ENCODE results near the gene AVL9.
"Not testable (repeated sequence)": the region's sequence is repeated elsewhere in the genome, so short reads cannot be mapped to it uniquely, and the experiment has no call there.

Gene AVL9

DNA sequence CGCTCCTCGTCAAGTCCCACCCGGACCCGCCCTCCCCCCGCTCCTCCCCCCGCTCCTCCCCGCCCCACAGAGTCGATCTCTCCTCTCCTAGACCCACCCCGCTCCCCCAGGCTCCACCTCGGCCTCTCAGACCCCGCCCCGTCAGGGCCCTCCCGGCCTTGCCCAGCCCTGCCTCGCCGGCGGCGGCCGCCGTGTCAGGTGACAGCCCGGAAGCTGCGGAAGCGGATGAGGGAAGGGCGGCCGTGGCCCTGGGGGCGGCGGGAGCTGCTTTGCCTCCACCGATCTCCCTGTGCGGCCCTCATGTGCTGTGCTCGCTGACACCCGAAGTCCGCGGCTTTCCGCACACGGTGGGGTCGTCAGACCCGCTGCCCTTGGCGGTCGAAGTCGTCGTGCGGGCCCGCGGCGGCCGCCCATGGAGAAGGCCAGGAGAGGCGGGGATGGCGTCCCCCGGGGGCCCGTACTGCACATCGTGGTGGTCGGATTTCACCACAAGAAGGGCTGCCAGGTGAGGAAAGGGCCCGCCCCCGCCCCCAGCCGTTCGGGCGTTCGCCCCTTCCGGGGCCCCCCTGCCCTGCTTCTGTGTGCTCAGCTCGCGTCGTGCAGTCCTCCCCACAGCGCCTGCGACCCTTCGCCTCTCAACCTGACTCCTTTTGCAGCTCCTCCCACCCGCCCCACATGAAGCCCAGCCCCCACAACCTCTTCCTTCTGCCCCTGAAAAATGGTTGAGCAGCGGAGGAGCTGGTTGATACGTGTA lies at the start of gene AVL9:
Gene AVL9, plus strand, starts transcription at position 192 of the 754 bp plus-strand sequence. Its CDS starts 221 bp downstream, at position 413.
- peak; percentile 99 for DNase-seq (ENCODE audit: low read depth)

DNA sequence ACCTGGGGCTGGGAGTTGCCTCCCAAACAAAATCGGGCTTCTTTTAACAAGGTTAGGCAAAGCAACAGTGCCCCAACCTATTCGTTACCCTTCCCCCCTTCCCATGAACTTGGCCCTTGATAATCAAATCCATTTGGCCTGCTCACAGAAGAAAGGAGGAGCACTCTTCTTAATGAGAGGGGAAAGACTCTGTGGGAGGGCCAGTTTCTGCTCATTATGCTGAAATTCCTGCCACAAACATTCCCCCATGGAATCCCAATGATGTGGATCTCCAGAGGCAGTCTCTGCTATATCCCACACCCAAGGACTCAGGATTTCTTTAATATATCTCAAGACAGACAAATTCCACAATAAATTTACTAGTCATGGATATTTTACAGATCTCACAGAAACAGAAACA lies 48.1 kb upstream of the AVL9 start:
- DNase-seq (ENCODE audit: low read depth) = no peak

DNA sequence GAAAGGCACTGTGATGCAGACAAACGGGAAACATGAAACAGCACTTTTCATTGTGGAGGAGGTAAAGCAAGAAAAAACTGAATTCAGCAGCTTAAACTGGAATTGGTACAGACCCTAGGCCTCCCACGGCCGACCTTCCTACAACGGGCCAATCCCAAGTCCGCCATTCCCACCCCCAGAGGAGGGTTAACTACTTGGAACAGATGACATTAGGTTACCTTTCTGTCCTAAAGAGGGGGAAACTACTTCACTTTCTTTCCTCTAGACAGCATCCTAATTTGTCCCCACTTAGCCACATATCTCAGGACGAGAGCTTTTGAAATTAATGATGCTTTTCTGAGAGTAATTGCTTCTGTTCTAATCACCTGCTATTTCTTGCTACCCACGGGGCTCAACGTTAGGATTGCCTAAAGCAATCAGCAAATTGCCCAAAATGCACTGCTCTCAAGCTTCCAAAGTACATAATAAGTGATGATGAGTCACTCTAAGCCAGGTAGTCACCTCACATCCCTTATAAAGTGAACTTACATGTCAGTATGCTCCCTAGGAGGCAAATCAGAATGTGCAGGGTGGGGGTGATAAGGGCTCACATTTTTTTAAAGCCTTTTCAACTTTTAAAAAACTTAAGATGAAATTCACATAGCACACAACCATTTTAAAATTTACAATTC lies 41.8 kb upstream of the AVL9 start:
- DNase-seq (ENCODE audit: low read depth) = no peak

DNA sequence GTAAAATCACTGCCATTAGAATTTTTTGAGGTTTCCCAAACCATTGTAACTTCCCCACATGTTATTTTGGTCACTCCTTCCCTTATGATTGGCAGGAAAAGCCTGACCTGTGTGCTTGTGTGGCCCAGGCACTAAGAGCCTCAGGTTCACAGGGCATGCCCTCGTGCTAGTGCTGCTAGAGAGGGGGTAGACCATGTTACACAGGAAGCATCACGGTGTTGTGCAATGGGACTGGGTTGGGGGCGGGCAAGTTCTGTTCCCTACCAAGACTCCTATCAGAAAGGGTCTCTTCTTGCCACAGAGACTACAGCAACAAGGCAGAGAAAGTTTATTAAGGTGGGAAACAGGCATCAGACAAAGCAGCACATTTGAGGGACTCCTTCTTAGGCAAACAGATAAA lies 37.3 kb upstream of the AVL9 start:
- DNase-seq (ENCODE audit: low read depth) = no peak

DNA sequence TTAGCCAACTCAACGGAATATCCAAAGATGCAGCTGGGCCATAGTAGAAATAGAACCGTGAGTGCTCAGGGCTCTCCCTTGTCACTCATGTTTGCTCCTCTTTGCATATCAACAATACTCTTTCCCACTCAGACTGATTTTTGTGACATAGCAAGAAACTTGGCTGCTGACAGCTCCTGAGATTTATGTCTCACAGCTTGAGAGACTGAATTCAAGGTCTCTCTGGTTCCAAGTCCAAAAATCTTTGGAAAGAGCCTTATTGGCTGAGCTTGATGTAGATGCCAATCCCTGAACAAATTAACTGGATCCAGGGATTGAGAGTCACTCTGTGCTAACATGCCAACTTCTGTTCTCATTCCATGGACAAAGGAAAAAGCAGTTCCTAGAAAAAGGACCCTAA lies 35.5 kb upstream of the AVL9 start:
- no peak for DNase-seq (ENCODE audit: low read depth)

DNA sequence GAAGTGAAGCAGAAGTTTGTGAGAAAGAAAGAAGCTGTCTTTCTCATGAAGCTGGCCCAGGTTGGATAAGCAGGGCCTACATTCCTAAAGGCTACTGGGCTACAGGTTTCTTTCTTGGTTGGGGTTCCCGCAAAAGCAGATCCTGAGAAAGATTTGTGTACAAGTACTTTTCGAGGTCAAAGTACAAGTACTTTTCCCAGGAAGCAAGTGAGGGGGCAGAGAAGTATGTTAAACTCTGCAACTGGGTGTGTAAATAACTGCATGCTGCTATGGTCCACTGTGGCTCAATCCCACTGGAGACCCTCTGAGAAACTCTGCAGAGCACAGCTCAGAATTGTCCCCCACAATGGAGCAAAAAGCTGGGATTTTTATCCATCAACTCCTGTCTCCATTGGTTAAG lies 33.8 kb upstream of the AVL9 start:
- no peak for DNase-seq (ENCODE audit: low read depth)

DNA sequence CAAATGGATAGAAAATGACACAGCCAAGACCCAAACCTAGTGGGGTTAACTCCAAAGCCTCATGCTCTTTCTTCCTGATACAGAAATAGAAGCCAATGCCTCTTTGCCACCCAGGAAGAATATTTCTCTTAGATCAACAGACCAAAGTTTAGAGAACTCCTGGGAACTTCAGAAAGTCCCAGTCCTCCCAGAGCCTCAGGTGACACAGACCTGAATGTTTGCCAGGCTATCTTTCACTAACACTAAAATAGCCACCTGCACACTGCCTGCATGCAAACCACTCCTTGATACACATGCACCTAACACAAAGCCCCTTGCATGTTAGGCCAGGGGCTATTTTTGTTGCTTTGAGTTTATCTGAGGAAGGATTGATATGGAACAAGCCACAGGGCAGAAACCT lies 32.8 kb upstream of the AVL9 start:
- DNase-seq (ENCODE audit: low read depth) = no peak

DNA sequence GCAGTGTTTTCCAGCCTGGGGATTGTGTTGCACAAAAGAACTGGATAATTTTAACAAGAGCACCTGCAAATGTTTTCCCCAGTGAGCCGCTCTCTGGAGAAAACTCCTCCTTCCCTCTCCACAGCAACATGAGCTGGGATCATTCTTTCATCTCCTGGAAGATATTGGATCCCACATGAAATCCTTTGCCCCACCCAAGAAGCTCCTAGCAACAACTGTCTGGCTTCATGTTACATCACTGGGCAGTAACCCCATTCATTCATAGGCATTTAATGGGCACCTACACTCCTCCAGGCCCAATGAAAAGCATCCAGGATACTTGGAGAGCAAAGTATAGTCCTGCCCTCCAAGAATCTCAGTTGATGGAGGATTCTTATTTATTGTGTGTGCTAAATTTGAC lies 32.3 kb upstream of the AVL9 start:
- no peak for DNase-seq (ENCODE audit: low read depth)

DNA sequence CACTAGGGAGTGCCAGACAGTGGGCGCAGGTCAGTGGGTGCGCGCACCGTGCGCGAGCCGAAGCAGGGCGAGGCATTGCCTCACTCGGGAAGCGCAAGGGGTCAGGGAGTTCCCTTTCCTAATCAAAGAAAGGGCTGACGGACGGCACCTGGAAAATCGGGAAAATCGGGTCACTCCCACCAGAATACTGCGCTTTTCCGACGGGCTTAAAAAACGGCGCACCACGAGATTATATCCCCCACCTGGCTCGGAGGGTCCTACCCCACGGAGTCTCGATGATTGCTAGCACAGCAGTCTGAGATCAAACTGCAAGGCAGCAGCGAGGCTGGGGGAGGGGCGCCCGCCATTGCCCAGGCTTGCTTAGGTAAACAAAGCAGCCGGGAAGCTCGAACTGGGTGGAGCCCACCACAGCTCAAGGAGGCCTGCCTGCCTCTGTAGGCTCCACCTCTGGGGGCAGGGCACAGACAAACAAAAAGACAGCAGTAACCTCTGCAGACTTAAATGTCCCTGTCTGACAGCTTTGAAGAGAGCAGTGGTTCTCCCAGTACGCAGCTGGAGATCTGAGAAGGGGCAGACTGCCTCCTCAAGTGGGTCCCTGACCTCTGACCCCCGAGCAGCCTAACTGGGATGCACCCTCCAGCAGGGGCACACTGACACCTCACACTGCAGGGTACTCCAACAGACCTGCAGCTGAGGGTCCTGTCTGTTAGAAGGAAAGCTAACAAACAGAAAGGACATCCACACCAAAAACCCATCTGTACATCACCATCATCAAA lies 30.5 kb upstream of the AVL9 start:
- not testable (repeated sequence) for DNase-seq (ENCODE audit: low read depth)

DNA sequence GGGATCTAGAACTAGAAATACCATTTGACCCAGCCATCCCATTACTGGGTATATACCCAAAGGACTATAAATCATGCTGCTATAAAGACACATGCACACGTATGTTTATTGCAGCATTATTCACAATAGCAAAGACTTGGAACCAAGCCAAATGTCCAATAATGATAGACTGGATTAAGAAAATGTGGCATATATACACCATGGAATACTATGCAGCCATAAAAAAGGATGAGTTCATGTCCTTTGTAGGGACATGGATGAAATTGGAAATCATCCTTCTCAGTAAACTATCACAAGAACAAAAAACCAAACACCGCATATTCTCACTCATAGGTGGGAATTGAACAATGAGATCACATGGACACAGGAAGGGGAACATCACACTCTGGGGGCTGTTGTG lies 25.3 kb upstream of the AVL9 start:
- not testable (repeated sequence) for DNase-seq (ENCODE audit: low read depth)

DNA sequence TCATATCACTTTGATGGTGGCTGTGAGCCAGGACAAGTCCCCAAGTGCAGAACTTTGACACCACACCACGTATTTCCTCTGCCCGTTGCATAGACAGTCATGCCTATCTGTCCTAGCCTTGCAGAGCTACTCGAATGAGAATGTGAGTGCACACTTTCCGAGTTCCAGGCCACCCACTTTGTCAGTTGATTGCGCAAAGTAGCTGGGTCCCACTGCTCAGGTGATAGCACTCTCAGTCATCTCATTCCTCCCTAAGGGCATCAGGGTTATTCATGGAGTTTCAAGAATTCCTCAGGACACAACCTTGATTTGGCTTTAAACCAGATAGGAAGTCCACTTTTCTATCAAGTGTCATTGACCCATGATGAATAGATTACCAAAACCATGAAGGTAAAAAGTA lies 24.4 kb upstream of the AVL9 start:
- no peak for DNase-seq (ENCODE audit: low read depth)

DNA sequence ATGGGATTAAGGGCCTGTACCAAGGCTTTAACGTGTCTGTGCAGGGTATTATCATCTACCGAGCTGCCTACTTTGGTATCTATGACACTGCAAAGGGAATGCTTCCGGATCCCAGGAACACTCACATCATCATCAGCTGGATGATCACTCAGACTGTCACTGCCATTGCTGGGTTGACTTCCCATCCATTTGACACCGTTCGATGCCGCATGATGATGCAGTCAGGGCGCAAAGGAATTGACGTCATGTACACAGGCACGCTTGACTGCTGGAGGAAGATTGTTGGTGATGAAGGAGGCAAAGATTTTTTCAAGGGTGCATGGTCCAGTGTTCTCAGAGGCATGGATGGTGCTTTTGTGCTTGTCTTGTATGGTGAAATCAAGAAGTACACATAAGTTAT lies 23.3 kb upstream of the AVL9 start:
- no peak for DNase-seq (ENCODE audit: low read depth)

DNA sequence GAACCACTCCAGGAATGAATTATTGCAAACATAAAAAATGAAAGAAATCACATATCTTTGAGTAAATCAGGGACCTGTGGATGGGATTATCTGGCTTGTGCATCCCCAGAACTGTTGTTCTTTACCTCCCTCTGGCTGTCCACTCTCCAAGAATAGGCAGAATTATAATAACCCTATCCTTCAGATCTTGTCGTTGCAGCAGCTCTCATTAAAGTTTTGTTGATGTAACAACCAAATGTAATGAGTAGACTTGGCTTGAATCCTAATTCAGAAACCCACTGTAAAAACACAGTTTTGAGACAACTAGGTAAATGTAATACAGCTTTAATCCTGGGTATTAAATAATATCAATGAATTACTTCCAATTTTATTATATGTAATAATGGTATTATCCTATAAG lies 21.3 kb upstream of the AVL9 start:
- no peak for DNase-seq (ENCODE audit: low read depth)

DNA sequence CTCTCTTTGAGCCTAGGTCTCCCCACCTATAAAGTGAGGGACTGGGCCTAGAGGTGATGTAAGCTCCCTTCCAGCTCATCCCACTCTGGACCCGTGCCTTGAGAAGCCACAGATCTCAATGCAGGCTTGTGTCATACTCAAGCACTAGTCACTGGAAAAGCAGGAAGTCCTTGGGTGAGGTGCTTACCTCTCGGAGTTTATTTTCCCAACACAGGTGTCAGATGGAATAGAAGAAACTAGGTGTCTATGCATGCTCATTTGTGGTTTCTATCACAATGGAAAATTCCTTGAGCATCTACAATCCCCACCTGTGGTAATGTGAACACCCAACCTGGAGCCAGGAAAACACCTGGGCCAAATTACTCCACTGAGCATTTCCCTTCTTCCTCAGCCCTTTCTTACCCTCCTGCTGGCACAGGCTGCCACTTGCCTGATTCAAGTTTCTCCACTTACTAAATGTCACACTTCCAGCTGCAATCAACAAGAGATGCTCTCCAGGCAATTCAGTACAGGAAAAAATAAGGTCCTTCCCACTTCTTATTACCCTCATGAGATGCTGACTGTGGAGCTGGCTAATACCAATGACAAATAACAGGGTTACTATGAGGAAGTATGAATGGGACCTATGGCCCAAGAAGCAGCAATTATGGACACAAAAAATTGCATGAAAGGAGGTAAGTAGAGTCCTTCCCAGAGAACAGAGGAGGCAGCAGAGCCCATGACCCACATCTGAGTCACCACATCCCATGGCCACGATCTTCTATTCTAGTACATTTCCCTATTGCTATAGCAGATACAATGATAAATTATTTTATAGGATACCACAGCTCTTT lies 18.3 kb upstream of the AVL9 start:
- no peak for DNase-seq (ENCODE audit: low read depth)

DNA sequence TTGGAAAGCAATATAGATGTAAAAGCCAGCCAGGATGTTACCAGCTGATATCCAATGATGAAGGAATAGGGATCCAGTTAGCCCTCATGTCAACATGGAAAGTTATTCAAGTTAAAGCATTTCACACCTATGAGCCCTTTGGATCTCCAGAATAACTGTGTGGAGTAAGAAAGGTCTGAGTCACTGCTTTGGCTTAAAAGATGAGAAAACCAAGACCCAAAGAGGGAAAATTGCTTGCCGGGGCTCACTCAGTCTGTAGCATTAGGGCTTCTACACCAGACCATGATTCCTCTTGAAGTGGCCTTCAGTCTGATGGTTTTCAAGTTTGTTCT lies 17.7 kb upstream of the AVL9 start:
- no peak for DNase-seq (ENCODE audit: low read depth)

DNA sequence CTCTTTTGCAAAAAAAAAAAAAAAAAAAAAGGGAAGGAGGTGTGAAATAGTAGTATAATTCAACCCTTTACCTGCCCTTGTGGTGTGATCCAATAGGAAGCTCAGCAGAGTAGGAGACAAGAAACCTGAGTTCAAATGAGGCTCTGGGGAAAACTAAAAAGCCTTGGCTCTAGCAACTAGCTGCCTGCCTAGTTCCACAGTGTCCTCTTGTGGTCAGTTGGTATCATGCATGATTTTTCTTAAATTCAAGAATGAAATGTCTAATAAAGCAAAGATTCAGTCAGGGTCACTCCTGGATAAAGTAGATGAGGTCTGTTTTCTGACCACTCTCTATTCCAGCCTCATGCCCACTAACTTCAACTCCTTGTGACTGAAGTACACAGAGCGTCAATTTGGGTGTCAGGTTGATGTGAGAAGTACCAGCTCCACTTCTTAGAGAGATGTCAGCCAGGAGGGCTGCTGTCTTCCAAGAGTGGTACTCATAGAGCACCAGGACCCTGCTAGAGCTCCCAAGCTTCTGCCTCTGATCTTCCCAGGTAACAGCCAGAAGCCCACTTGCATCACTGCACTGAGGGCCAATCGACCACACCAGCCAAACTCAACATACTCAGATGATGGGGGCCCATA lies 15.6 kb upstream of the AVL9 start:
- DNase-seq (ENCODE audit: low read depth) = no peak

DNA sequence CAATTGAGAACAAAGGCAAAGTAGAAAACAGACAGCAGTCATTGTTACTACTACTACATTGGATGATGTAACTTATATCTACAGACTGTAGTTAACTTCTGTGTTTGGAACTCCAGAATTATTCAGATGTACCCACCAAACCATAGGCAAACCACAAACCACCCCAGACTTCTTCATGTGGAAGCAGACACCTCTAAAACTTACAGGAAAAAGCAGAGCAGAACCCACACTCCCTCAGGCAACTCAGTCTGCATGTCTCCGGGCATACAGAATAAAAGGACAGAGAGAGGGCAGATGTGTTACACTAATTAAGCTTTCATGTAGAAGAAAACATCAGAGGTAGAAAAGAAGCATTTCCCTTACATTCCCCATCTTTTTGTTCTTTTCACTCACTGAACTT lies 14.1 kb upstream of the AVL9 start:
- DNase-seq (ENCODE audit: low read depth) = no peak

DNA sequence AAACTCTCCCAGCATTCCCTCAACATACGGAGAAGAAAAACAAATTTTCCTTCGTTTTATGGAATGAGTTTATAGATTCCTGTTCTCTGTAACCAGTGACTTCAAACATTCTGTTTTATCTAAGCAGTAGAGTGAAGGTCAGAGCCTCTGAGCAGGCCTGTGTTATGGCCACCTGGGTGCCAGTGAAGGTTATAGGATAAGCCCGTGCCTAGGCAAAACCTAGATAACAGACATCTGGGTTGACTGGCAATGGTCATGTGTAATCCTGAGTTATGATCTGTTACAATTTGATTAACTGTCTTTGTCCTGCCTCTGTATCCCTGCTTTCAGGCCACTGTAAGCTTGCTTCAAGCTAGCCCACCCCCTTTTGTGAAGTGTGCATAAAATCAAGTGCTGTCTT lies 13.4 kb upstream of the AVL9 start:
- no peak for DNase-seq (ENCODE audit: low read depth)

DNA sequence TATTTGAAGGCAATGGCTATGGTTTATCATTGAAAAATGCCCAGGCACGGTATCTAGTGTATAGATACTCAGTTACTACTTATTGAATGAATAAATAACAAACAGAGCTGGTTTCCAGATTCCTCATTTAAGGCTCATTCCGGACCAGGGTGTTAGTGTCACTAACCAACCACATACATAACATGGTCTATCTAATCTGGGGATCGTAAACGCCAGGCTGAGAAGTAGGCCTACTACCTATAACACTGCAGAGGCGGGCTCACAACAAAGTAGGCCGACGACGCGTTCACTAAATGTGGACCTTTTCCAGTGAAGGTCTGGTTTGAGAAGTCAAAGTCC lies 5.5 kb upstream of the AVL9 start:
- no peak for DNase-seq (ENCODE audit: low read depth)

DNA sequence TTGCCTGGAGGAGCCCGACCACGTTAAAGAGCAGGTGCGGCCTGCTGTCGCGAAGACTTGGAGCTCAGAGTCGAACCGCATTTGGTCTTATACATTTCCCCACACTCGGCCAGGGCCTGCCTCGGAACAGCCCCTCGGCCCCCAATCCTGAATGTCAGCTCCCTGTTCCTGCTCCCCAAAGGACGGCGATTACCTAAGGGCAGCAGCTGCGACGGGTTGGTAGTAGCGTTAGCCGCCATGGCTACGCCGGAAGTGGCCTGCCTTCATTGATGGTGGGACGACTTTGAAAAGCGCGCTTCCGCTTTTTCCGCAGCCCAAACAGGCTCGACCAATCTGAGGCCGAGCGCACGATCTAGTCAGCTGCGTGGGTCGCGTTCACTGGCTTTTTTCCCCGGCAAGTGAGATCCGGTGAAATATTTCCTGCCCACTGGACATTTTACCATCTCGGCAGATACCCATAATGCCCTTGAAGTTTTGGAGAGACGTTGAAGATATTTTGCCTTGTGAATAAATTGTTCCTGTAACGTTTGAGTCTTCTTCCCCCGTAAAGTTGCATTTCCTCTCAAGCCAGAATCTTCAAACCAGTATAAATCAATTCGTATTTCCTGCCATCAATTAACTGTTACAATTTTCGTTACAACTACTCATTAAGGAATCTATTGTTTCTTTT lies 5.0 kb upstream of the AVL9 start, which contains the start of gene LSM5:
Gene LSM5, minus strand, starts transcription at position 254 of the 670 bp plus-strand sequence. Its CDS starts 15 bp downstream, at position 239.
- peak; percentile 82 for DNase-seq (ENCODE audit: low read depth)

DNA sequence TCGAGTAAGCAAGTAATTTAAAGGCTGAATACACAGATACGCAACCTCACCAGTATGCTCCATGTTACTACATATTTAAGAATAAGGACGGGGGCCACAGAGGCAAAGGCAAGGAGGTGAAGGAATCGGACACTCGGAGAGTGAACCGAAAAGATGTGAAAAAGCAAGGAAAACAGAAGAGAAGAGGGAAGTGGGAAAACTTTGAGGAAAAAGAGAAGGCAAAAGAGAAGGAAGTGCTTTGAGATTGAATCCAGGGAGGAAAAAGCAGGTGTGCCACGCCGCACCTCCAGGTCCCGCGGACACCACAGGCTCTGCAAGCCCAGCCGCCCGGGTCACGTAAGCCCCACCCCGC lies 367 bp upstream of the AVL9 start:
- no peak for DNase-seq (ENCODE audit: low read depth)
